Measurements from ENCODE around the gene GFOD1.
"Not testable (repeated sequence)": the region's sequence is repeated elsewhere in the genome, so short reads cannot be mapped to it uniquely, and the experiment has no call there.

The GFOD1 gene

GRCh38 chr6:13438126-13438525, 49.3 kb downstream of the GFOD1 start:
- DNase-seq = no peak

DNA sequence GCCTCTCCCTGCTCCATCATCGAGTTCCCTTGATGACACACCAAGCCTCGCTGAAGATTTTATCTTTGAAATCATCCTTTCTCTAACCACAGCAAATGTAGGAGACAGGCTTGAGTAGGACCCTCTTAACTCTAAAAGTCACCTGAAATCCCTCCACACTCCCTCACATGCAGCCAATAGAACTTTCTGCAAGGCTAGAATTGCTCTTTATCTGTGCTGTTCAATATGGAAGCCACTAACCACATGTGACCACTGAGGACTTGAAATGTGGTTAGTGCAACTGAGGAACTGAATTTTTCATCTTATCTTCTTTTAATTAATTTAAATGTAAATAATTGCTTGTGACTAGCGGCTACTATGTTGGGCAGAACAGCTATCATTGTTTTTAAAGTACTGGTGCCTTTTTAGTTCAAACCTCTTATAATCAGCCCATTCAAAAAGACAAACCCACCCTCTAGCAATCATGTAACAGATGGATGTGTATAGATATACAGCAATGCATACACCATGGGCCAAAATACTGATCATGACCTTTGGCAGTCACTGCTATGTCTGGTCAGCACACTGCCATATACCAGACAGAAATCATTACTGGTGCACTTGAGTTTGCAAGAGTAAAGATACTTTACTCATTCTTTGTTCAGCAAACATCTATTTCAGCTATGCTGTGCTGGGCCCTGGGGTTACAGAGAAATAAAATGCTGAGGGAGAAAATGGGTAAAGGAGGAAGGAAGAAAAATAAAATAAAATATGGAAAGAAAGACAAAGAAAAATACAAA, 50.0 kb downstream of the GFOD1 start:
- DNase-seq = no peak

GRCh38 chr6:13436399-13437217, 50.8 kb downstream of the GFOD1 start:
- no peak for DNase-seq

GRCh38 chr6:13435477-13436246, 51.7 kb downstream of the GFOD1 start:
- no peak for DNase-seq

DNA sequence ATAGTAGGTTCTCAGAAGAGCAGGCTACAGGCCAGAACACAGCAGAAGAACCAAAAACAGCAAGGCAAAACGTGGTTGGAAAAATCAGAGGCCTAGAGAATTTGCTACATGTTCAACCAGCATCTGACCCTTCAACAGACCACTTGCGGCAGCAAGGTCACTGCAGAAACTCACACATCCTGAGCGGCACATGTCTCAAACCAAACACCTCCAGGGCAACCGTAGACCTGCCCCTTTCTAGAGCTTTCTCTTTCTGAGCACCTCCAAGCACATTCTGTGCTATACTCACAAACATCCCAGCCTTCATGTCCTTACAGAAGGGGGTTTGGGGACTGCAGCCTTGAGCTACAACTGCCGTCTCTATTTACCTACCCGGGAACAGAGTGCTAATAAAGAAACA, 52.6 kb downstream of the GFOD1 start:
- DNase-seq = no peak

- DNase-seq = not testable (repeated sequence)
Measured at GRCh38 chr6:13434135-13434775, 53.1 kb downstream of the GFOD1 start.

DNA sequence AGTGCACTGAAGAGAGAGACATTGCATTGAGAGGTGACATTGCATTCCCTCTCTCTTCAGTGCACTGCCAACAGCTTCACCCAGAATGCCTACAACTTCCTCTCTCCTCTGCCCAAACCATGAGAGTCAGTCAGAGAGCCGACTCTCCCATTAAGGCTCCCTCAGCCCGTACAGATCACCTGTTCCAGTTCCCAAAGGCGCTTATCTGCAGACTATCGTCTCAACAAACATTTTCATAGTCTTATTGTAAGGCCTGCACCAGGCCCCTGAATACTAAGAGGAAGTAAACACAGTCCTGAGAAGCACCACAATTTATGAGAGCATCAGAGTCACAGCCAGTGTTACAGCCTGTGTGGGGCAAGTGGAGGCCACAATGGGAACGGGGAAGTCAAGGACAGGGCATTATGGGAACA, 53.7 kb downstream of the GFOD1 start:
- no peak for DNase-seq

- DNase-seq = no peak
Measured at GRCh38 chr6:13432526-13433184, 54.7 kb downstream of the GFOD1 start.

GRCh38 chr6:13431861-13432465, 55.4 kb downstream of the GFOD1 start:
- DNase-seq = no peak

DNA sequence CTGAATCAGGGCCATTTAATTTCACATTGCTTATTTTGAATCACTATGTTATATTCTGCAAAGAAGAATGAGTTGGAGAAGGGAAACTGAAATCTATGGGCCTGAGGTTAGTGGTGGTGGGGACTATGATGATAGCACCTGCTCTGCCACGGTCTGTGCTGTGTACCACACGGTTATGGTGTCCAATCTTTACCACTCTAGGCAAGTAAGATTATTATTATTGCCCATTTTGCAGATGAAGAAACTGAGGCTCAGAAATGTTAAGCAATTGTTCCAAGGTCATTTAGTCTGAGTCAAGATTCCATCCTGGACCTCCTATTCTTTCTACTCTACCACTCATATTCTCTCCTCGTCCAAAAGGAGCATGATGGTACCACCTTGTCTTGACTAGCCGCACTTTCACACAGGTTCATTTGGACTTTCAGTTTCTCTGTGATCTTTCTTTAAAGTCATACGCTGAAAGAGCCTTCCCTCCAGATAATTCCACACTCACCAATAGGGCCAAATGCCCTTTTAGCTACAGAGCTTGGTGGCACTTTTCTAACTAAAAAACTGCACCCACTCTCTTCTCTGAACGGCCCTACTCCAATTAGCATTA, 56.2 kb downstream of the GFOD1 start:
- no peak for DNase-seq

DNA sequence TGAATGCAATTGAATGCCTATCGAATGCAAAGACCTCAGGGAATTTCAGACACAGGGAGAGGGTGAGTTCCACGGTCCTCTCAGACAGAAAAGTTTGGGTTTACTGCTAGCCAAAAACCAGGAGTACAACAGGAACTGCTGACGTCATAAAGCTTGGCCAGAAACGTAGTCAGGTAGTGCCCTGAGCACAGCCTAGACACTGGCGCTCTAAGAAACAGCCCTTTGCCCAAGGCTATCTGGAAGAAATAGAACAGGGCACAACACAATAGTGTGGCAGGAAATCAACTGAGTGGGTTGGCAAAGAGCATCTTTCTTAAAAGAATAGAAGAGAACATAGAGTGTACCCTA, 58.0 kb downstream of the GFOD1 start:
- no peak for DNase-seq

- DNase-seq = no peak
Measured at GRCh38 chr6:13428583-13429405, 58.6 kb downstream of the GFOD1 start.

- DNase-seq = peak; percentile 5 to 57 (median 32)
Measured at GRCh38 chr6:13427801-13428582, 59.4 kb downstream of the GFOD1 start.

DNA sequence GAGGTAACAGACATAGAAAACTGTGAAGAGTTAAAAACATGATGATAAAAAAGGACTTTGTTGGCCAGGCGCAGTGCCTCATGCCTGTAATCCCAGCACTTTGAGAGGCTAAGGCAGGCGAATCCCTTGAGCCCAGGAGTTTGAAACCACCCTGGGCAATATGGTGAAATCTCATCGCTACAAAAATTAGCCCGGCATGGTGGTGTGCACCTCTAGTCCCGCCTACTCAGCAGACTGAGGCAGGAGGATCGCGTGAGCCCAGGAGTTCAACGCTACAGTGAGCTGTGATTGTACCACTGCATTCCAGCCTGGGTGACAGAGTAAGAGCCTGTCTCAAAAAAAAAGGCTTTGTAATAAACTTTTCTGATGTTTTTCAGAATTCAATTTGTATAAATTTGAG, 60.1 kb downstream of the GFOD1 start:
- DNase-seq = no peak

- no peak for DNase-seq
Measured at GRCh38 chr6:13425943-13426931, 61.2 kb downstream of the GFOD1 start.

DNA sequence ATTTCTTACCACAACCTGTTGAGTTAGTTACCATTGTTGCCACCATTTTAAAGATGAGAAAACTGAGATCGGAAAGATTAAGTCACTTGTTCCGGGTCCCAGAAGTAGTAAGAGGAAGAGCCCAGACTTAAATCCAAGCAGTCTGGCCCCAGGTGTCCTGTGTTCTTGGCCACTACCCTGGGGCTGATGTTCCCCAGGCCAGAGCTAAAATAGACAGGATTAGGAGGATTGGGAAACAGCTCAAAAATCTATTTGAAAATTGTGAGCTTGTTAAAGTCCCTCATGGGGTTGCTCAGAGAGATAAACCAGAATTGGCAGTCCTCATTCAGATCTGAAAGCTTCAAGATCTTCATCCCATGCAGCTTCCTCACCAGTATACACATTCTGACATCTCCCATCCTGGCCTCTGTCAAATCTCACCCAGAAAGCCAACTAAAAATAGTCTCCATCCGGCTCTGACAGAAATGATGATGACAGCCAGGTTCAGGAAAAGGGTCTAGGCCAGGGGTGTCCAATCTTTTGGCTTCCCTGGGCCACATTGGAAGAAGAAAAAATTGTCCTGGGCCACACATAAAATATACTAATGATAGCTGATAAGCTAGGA, 62.0 kb downstream of the GFOD1 start:
- DNase-seq = no peak

GRCh38 chr6:13423252-13423651, 64.1 kb downstream of the GFOD1 start:
- DNase-seq = no peak

- no peak for DNase-seq
Measured at GRCh38 chr6:13422681-13423221, 64.6 kb downstream of the GFOD1 start.
